Upper lobe of left lung (tissue), 6 donors: Measurements from ENCODE around the gene DPP10. TPM values are rescaled to one million over a fixed set of nuclear protein-coding genes. Genes with fewer than 3 reads are reported as not detected.

ENCODE experiments used
- ATAC-seq, 2 donors: fragments of 200-7000 bp; cut with Tn5 transposase; one replicate each; pipeline ENCODE4 v1.9.1; 2022; ENCODE audit warnings: mild to moderate bottlenecking in 2 of 2, moderate library complexity in 2 of 2; ENCODE audit not compliant: low FRiP score in 2 of 2
- DNase-seq, 2 donors: peaks; one replicate each; pipeline ENCODE4 v3.0.0-alpha.2; 2019 to 2020
- H3K27ac ChIP-seq, 4 donors: fragments of 200-600 bp; sonication (generic); one replicate each; pipeline ENCODE4 v1.5.1; 2016 to 2019
- H3K27me3 ChIP-seq, 4 donors: fragments of 200-600 bp; sonication (generic); one replicate each; pipeline ENCODE4 v1.5.1; 2017 to 2019
- H3K36me3 ChIP-seq, 4 donors: fragments of 200-600 bp; sonication (generic); one replicate each; pipeline ENCODE4 v1.5.1; 2016 to 2019
- H3K4me1 ChIP-seq, 4 donors: fragments of 200-600 bp; sonication (generic); one replicate each; pipeline ENCODE4 v1.5.1; 2018 to 2019
- H3K4me3 ChIP-seq, 4 donors: fragments of 200-600 bp; sonication (generic); one replicate each; pipeline ENCODE4 v1.5.1; 2017 to 2019; ENCODE audit warnings: mild to moderate bottlenecking in 2 of 4, moderate library complexity in 1 of 4
- H3K9me3 ChIP-seq, 4 donors: fragments of 200-600 bp; sonication (generic); one replicate each; pipeline ENCODE4 v1.5.1; 2018 to 2019
- EP300 ChIP-seq, 4 donors: sonication (generic); formaldehyde crosslinking; IDR thresholded peaks; one replicate each; pipeline ENCODE4 v1.5.1; 2017; ENCODE audit warnings: antibody characterized with exemption in 4 of 4, control low read depth in 2 of 4
- POLR2A ChIP-seq, 4 donors: fragments of 450-650 bp; IDR thresholded peaks; one replicate each; pipeline ENCODE4 v1.5.1; 2016 to 2017; ENCODE audit warnings: antibody characterized with exemption in 4 of 4, mild to moderate bottlenecking in 2 of 4
- POLR2AphosphoS5 ChIP-seq, 2 donors: sonication (generic); formaldehyde crosslinking; IDR thresholded peaks; one replicate each; pipeline ENCODE4 v1.5.1; 2017; ENCODE audit warnings: antibody characterized with exemption in 2 of 2
- WGBS, 2 donors: methylation state at CpG; one replicate each; pipeline ENCODE4 v1.1.5; 2017 to 2018; 5-methylcytosine and 5-hydroxymethylcytosine counted together
- total RNA-seq, 6 donors: library from RNA; depleted of rRNA in 4 of 6; stranded (reverse); fragments of >200 nt in 4 of 6; gene quantifications; one replicate each; pipeline versions ENCODE4 v1.1.0 to v1.2.1, GENCODE V29; 2016 to 2021
- TF ChIP-seq, protein P1 (sequence below), 6 experiments: fragments of 450-650 bp in 4 of 6; fragments of 200-600 bp in 2 of 6; sonication (generic) in 2 of 6; IDR thresholded peaks; one replicate each; pipeline ENCODE4 v1.5.1; 2016 to 2019; ENCODE audit warnings: antibody characterized with exemption in 6 of 6
- donor health status: DM: no; HTN: no; CAD: no; lungs with moderate emphysema.
- donor health status: DM: no; HTN: yes; CAD: no; lungs with severe emphysema.

Gene DPP10
- total RNA-seq, 6 donors from 2014 or later = 0.46 to 1.7 (median 0.77) TPM; not detected in 2

DNA sequence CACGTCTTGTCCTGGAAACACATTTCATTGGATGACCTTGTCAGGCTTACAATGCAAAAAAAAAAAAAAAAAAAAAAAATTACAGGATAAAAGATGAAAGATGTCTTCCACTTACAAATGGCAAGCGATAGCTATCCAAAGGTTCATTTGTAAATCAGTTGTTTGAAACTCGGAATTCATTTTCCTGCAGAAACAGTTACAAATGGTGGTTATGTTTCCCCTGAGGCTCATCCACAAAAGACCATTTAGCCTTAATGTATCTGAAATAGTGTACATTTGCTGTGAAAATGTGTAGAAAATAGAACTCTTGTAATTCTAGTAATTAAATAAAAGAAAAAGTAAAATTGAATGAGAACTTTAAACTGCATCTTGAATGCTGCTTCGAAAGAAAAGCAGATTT, 25.9 kb downstream of the DPP10 start:
- no peak for TF ChIP-seq POLR2A (IDR thresholded peaks at IDR 0.05)
- no peak for TF ChIP-seq POLR2AphosphoS5 (IDR thresholded peaks at IDR 0.05)
- TF ChIP-seq, protein P1, sequence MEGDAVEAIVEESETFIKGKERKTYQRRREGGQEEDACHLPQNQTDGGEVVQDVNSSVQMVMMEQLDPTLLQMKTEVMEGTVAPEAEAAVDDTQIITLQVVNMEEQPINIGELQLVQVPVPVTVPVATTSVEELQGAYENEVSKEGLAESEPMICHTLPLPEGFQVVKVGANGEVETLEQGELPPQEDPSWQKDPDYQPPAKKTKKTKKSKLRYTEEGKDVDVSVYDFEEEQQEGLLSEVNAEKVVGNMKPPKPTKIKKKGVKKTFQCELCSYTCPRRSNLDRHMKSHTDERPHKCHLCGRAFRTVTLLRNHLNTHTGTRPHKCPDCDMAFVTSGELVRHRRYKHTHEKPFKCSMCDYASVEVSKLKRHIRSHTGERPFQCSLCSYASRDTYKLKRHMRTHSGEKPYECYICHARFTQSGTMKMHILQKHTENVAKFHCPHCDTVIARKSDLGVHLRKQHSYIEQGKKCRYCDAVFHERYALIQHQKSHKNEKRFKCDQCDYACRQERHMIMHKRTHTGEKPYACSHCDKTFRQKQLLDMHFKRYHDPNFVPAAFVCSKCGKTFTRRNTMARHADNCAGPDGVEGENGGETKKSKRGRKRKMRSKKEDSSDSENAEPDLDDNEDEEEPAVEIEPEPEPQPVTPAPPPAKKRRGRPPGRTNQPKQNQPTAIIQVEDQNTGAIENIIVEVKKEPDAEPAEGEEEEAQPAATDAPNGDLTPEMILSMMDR (IDR thresholded peaks at IDR 0.05) = no peak
- Histone ChIP-seq H3K4me3 (no peak overlapping the region), H3K27ac (no peak overlapping the region), H3K36me3 (no peaks in the 10 kb centered on the region), H3K4me1 (peaks cover 0 to 3% (median 0%) of the 10 kb centered on the region in 4 donors), H3K27me3 (no peaks in the 10 kb centered on the region), H3K9me3 (no peaks in the 10 kb centered on the region)
- 83 to 86% methylated on average over 4 of the region's 4 CpGs for WGBS, 2 donors
- DNase-seq (no peak), ATAC-seq (no peak)

DNA sequence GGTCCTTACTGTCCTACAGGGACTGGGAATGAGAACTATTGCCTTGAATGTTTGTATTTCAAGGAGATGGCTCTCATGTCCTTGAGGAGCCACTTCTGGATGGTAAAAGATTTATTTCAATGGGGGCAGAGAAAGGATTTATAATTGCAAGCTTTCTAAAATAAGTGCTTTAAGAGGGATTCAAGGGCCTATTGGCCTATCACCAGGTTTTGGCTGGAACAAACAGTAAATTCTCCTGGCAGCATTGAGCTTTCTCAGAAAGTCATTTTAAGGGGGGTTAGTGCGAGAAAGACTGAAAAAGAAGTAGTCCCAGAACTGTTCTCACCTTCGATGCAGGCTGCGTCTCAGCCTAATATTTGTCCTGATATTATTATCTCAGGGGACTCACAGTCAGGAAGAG, 29.8 kb downstream of the DPP10 start:
- H3K27ac ChIP-seq = no peak overlapping the region
- peaks cover 0 to 3% (median 0%) of the 10 kb centered on the region in 4 donors for H3K4me1 ChIP-seq
- H3K4me3 ChIP-seq = no peak overlapping the region
- H3K9me3 ChIP-seq = no peaks in the 10 kb centered on the region
- no peak for TF ChIP-seq POLR2AphosphoS5 (IDR thresholded peaks at IDR 0.05)
- TF ChIP-seq, protein P1 (IDR thresholded peaks at IDR 0.05) = no peak
- TF ChIP-seq EP300 (IDR thresholded peaks at IDR 0.05) = no peak
- TF ChIP-seq POLR2A (IDR thresholded peaks at IDR 0.05) = no peak
- 63 to 65% methylated on average over 3 of the region's 3 CpGs for WGBS, 2 donors
- ATAC-seq (no peak), DNase-seq (no peak)
- H3K36me3 ChIP-seq = no peaks in the 10 kb centered on the region
- no peaks in the 10 kb centered on the region for H3K27me3 ChIP-seq

DNA sequence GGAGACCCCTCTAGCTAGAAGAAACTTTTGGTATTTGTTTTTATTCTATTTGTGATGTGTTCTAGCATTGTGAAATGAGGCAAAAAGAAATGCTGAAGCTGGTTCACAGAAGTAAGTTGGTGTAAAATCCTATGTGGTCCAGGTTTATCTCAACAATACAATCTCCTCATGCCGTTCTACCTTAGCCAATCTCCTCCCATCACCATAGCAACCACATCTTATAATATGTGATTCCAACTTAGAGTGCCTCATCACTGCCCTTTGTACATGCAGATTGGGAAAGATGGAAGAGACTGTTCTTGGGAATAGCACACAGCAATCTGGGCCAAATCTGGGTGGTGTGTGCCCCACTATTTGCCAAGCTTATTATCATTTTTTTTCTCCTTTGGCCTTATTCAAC, 30.3 kb downstream of the DPP10 start:
- Histone ChIP-seq H3K9me3 (no peaks in the 10 kb centered on the region), H3K36me3 (no peaks in the 10 kb centered on the region), H3K27ac (no peak overlapping the region), H3K27me3 (no peaks in the 10 kb centered on the region), H3K4me3 (no peak overlapping the region), H3K4me1 (peaks cover 0 to 3% (median 0%) of the 10 kb centered on the region in 4 donors)
- no peak for TF ChIP-seq EP300 (IDR thresholded peaks at IDR 0.05)
- TF ChIP-seq, protein P1 (IDR thresholded peaks at IDR 0.05) = no peak
- no peak for TF ChIP-seq POLR2AphosphoS5 (IDR thresholded peaks at IDR 0.05)
- TF ChIP-seq POLR2A (IDR thresholded peaks at IDR 0.05) = no peak
- WGBS, 2 donors = 63 to 71% methylated on average over 1 of the region's 1 CpG
- no peak for DNase-seq
- no peak for ATAC-seq

DNA sequence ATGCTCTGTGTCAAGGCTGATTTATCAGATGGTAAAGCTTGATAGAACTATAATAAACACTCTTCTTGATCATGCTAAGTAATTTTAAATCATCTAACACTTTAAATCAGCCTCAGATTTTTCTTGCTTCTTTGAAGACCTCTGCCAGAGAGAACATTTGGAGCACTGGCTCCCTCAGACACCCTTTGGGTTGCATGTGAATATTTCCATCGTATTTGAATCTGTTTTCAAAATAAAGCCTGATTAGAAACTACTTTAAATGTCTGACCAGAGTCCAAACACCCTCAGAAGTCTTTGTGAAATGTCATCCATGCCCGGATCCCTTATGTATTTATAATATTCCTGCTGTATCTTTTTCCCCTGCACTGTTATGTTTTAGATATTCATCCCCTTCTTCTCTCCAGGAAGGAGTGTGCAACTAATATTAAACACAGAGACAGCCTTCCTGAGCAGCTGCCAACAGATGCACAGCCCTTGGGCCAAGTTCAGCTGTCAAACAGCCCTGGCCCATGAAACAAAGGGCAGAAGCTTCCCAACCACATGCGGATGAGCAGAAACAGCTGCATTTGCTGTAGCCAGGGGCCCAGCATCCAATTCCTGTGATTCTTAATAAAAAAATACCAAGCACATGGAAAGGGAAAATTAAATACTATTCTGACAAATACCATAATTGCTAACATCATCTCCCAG, 46.5 kb downstream of the DPP10 start:
- ATAC-seq (peak in 1 of 2 donors; percentile 58), DNase-seq (no peak)
- Histone ChIP-seq H3K9me3 (no peaks in the 10 kb centered on the region), H3K4me3 (no peak overlapping the region), H3K27ac (no peak overlapping the region), H3K36me3 (no peaks in the 10 kb centered on the region), H3K4me1 (peaks cover 0 to 5% (median 0%) of the 10 kb centered on the region in 4 donors), H3K27me3 (no peaks in the 10 kb centered on the region)
- 68 to 76% methylated on average over 3 of the region's 3 CpGs for WGBS, 2 donors
- TF ChIP-seq POLR2AphosphoS5 (IDR thresholded peaks at IDR 0.05) (no peak), EP300 (IDR thresholded peaks at IDR 0.05) (no peak), POLR2A (IDR thresholded peaks at IDR 0.05) (no peak)
- TF ChIP-seq, protein P1 (IDR thresholded peaks at IDR 0.05) = no peak

DNA sequence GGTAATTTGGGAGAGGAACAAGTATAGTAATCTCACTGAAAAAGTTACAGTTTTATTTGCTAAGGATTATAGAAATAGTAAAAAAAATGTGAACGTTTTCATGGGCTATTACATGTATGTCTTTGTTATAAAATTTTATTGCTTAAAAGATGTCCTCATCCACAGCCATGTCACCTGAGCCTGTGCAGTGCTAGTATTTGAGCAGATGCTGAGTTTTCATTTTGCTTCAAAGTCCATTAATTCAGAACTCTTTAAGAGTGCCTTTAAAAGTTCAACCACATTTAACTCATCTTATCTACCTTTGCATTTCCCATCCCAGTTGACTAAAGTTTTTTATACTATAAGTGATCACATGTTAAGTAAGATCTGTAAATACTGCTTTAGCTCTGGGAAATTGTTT, 52.6 kb downstream of the DPP10 start:
- 47 to 48% methylated on average over 1 of the region's 1 CpG for WGBS, 2 donors
- TF ChIP-seq, protein P1 (IDR thresholded peaks at IDR 0.05) = no peak

More for the DNA sequence above, 52.6 kb downstream of the DPP10 start:
- Histone ChIP-seq H3K36me3 (no peaks in the 10 kb centered on the region), H3K9me3 (no peaks in the 10 kb centered on the region), H3K27me3 (no peaks in the 10 kb centered on the region), H3K4me3 (no peak overlapping the region), H3K4me1 (no peaks in the 10 kb centered on the region), H3K27ac (no peak overlapping the region)
- DNase-seq (no peak), ATAC-seq (no peak)
